ENCODE data around the gene OR1L4.

Gene OR1L4

GRCh38 chr9:122723690-122724089, at the start of gene OR1L4:
OR1L4 (plus strand) TSS chr9:122723990; CDS start chr9:122723990, 0 bp downstream.
- DNase-seq (ENCODE audit: low read depth in 1 of 2, low spot score in 1 of 2), result no peak

GRCh38 chr9:122684851-122685250, 38.9 kb upstream of the OR1L4 start:
- DNase-seq (ENCODE audit: low read depth in 1 of 2, low spot score in 1 of 2), result no peak

- DNase-seq (ENCODE audit: low read depth in 1 of 2, low spot score in 1 of 2), result no peak
Measured at GRCh38 chr9:122695696-122696095, 28.1 kb upstream of the OR1L4 start.

- no peak for DNase-seq (ENCODE audit: low read depth in 1 of 2, low spot score in 1 of 2)
Measured at GRCh38 chr9:122718038-122718437, 5.8 kb upstream of the OR1L4 start.

- no peak for DNase-seq (ENCODE audit: low read depth in 1 of 2, low spot score in 1 of 2)
Measured at GRCh38 chr9:122719218-122719617, 4.6 kb upstream of the OR1L4 start.

GRCh38 chr9:122742003-122742402, 18.2 kb downstream of the OR1L4 start, which contains the start of gene OR1L6:
OR1L6 (plus strand) TSS chr9:122742303; CDS start chr9:122749848, 7,545 bp downstream.
- no peak for DNase-seq (ENCODE audit: low read depth in 1 of 2, low spot score in 1 of 2)

- DNase-seq (ENCODE audit: low read depth in 1 of 2, low spot score in 1 of 2), result no peak
Measured at GRCh38 chr9:122754825-122755224, 31.0 kb downstream of the OR1L4 start.

GRCh38 chr9:122767817-122768216, 44.0 kb downstream of the OR1L4 start:
- no peak for DNase-seq (ENCODE audit: low read depth in 1 of 2, low spot score in 1 of 2)

Data from activated CD4-positive, alpha-beta T cell treated with anti-CD3 and anti-CD28 coated beads, Interleukin-2, amount 50 U/mL, for 24 hours (primary cell).